GM12878 (cell line): ENCODE measurements around the gene CCS. TPM values are rescaled to one million over a fixed set of nuclear protein-coding genes. Genes with fewer than 3 reads are reported as not detected.

Experiments
- ATAC-seq: fragments of 200-7000 bp; cut with Tn5 transposase; 3 replicates; pipeline ENCODE4 v1.9.1; 2020; ENCODE audit warnings: mild to moderate bottlenecking, moderate library complexity
- BruUV-seq: library from RNA; stranded (reverse); fragments of 400-500 nt; replicated peaks from 2 replicates; lab custom pipeline; 2021; lab: Mats Ljungman, UMichigan
- CTCF ChIA-PET: fragments of 300-600 bp; sonication (Branson Sonifier 250); formaldehyde crosslinking; extraction: SDS; loops from one replicate; lab custom pipeline; 2021; ENCODE audit warnings: inconsistent platforms; lab: Yijun Ruan, JAX
- POLR2A ChIA-PET: fragments of 350-600 bp; formaldehyde crosslinking; extraction: SDS; loops from one replicate; lab custom pipeline; 2021; ENCODE audit warnings: inconsistent platforms; lab: Charles Lee
- RAD21 ChIA-PET: fragments of 300-600 bp; sonication (Branson Sonifier 250); formaldehyde crosslinking; loops from one replicate; lab custom pipeline; 2023; ENCODE audit warnings: antibody characterized with exemption; ENCODE audit not compliant: unreplicated experiment; lab: Charles Lee
- SMC1A ChIA-PET: fragments of 300-600 bp; sonication (Branson Sonifier 250); formaldehyde crosslinking; loops from one replicate; lab custom pipeline; 2023; ENCODE audit not compliant: unreplicated experiment, uncharacterized antibody; lab: Charles Lee
- DNase-seq: peaks from one replicate; pipeline ENCODE4 v3.0.0-alpha.2; 2011; ENCODE audit warnings: low read depth, low spot score
- FAIRE-seq: peaks from 3 replicates; lab custom pipeline; 2011; peaks lifted over from hg19 to GRCh38; lab: Jason Lieb, UNC
- H2AFZ ChIP-seq: 2 replicates; pipeline ENCODE4 v1.6.0; 2011; ENCODE audit warnings: low read depth, low read length, control low read depth; ENCODE audit not compliant: control insufficient read depth
- H3K27ac ChIP-seq: 2 replicates; pipeline ENCODE4 v1.5.1; 2011; ENCODE audit warnings: control low read depth; ENCODE audit not compliant: control insufficient read depth, insufficient read depth
- H3K27me3 ChIP-seq, 2 experiments: replicated peaks in 1 of 2; 2 replicates each; pipeline versions ENCODE4 v1.6.0 to v1.6.1; 2011; ENCODE audit warnings: low read length in 1 of 2; ENCODE audit not compliant: control insufficient read depth in 2 of 2, insufficient read depth in 2 of 2
- H3K36me3 ChIP-seq, 2 experiments: 2 replicates each; pipeline ENCODE4 v1.5.1; 2011; ENCODE audit warnings: low read length in 1 of 2; ENCODE audit not compliant: control insufficient read depth in 2 of 2, insufficient read depth in 2 of 2
- H3K4me1 ChIP-seq: 2 replicates; pipeline ENCODE4 v1.6.1; 2011; ENCODE audit warnings: mild to moderate bottlenecking, low read length, moderate library complexity, mixed read lengths; ENCODE audit not compliant: control insufficient read depth, insufficient read depth
- H3K4me2 ChIP-seq: 2 replicates; pipeline ENCODE4 v1.6.0; 2011; ENCODE audit warnings: control low read depth; ENCODE audit not compliant: control insufficient read depth, insufficient read depth
- H3K4me3 ChIP-seq: fragments of 200-600 bp; sonication (generic); 2 replicates; pipeline ENCODE4 v1.5.1; 2016
- H3K79me2 ChIP-seq: 2 replicates; pipeline ENCODE4 v1.6.0; 2011; ENCODE audit warnings: low read length; ENCODE audit not compliant: control insufficient read depth, insufficient read depth
- H3K9ac ChIP-seq: 2 replicates; pipeline ENCODE4 v1.8.0; 2011; ENCODE audit warnings: low read length, control low read depth, mixed read lengths; ENCODE audit not compliant: control insufficient read depth, insufficient read depth
- H3K9me3 ChIP-seq: replicated peaks from 3 replicates; pipeline ENCODE4 v1.5.1; 2011; ENCODE audit warnings: mild to moderate bottlenecking, low read length; ENCODE audit not compliant: control insufficient read depth, insufficient read depth
- H4K20me1 ChIP-seq: 2 replicates; pipeline ENCODE4 v1.6.0; 2011; ENCODE audit not compliant: control insufficient read depth, insufficient read depth
- BCL3 ChIP-seq: IDR thresholded peaks from 2 replicates; pipeline ENCODE4 v1.6.1; 2011; ENCODE audit warnings: borderline replicate concordance, low read depth, mild to moderate bottlenecking, moderate library complexity, low read length; ENCODE audit not compliant: insufficient read depth, poor library complexity, severe bottlenecking
- HDAC6 ChIP-seq: fragments of 200-600 bp; sonication (generic); IDR thresholded peaks from one replicate; pipeline ENCODE4 v1.8.0; 2017; ENCODE audit warnings: antibody characterized with exemption; ENCODE audit not compliant: unreplicated experiment
- PAX8 ChIP-seq: fragments of 450-650 bp; IDR thresholded peaks from 2 replicates; pipeline ENCODE4 v1.6.1; 2017; ENCODE audit warnings: mild to moderate bottlenecking, moderate library complexity
- RCOR1 ChIP-seq: conservative IDR thresholded peaks from 2 replicates; pipeline ENCODE4 v1.6.1; 2012; ENCODE audit warnings: low read depth, low read length, improper control_type of control experiment
- RFX5 ChIP-seq: IDR thresholded peaks from 2 replicates; pipeline ENCODE4 v1.6.1; 2011; ENCODE audit warnings: low read depth, low read length, improper control_type of control experiment
- SUPT20H ChIP-seq: IDR thresholded peaks from 2 replicates; pipeline ENCODE4 v1.6.1; 2011; ENCODE audit warnings: low read depth, mild to moderate bottlenecking, low read length, moderate library complexity, borderline replicate concordance; ENCODE audit not compliant: control insufficient read depth
- WGBS: methylation state at CpG from one replicate; pipeline ENCODE4 v1.1.6; 2016; ENCODE audit warnings: low lambda C conversion rate; ENCODE audit not compliant: insufficient replicate concordance, insufficient coverage; ENCODE audit errors: missing lambda C conversion rate; 5-methylcytosine and 5-hydroxymethylcytosine counted together
- in situ Hi-C: fragments of 300-500 bp; cut with MboI; formaldehyde crosslinking; loops from 9 replicates; pipeline ENCODE4 v1.14.3; 2018; ENCODE audit warnings: mixed read lengths
- intact Hi-C: fragments of 100-400 bp; cut with micrococcal nuclease; formaldehyde crosslinking; loops from one replicate; pipeline ENCODE4 v1.14.2; 2022; ENCODE audit not compliant: unreplicated experiment
- polyA plus RNA-seq, 11 experiments: library from polyadenylated mRNA; depleted of rRNA in 4 of 11; unstranded in 6 of 11; stranded (reverse) in 5 of 11; fragments of >200 nt; fragmentation: Nextera tagmentation in 4 of 11; fragmentation: Illumina TruSeq in 1 of 11; extraction: Ambion mirVana in 4 of 11; extraction: Trizol in 1 of 11; gene quantifications; 1 replicate in 1 of 11; 2 replicates in 10 of 11; pipeline versions ENCODE4 v1.2.1 to v1.2.3, GENCODE V29; 2011 to 2016; ENCODE audit warnings: inconsistent platforms in 2 of 11, missing spikeins in 2 of 11, low read depth in 1 of 11
- total RNA-seq, 4 experiments: library from RNA; depleted of rRNA in 3 of 4; stranded (reverse); fragments of >200 nt in 3 of 4; fragmentation: Illumina TruSeq in 1 of 4; extraction: Trizol in 1 of 4; gene quantifications; 2 replicates each; pipeline versions ENCODE4 v1.2.1 to v1.2.3, GENCODE V29; 2013 to 2021

Gene CCS
- total and polyA plus RNA-seq, 10 of the 15 experiments (the other 5 are each of a cell fraction or from before 2014, with no cell fraction given), result 1.5 to 44.2 (median 30.6) TPM

DNA sequence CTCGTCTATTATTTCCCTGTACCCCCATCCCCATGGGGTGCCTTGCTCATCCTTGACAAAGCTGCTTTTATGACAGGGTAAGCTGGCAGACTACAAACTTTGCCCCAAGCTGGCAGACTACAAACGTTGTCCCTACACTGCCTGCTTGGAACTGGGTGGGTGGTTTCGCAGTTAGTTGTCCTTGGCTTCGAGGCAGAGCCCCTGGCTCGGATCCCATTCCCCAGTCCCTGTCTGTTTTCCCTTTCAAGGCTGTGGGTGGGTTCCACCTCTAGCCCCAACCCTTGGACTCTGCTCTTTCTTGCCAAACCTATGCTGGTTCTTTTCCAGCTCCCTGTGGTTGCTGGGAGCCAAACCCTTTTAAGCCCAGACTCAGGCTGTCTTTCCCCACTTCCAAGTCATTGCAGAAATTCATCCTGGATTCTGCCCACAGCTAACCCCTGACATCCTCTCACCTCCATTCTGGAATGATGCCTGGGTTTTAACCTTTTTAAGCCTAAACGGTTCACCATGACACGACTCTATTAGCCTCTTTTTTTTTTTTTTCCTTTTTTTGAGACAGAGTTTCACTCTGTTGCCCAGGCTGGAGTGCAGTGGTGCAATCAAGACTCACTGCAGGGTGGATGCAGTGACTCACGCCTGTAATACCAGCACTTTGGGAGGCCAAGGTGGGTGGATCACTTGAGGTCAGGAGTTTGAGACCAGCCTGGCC lies 14.3 kb downstream of the CCS start (continued):
- TF ChIP-seq BCL3, result no peak
- TF ChIP-seq, all 136 proteins: peak for 0

- ChIA-PET RAD21 (interaction anchor here (1.4 to 1.7 kb wide), 2 partner anchors 9 to 68 kb away, joined by 3 to 6 read pairs; partner anchors contain the start of gene RBM4B), POLR2A (interaction anchor here (0.8 to 1.5 kb wide), 3 partner anchors 10 to 17 kb away, joined by 3 read pairs; partner anchors contain the start of genes CCDC87 and CCS), SMC1A (interaction anchor here (0.6 to 1.0 kb wide), 5 partner anchors 9 to 154 kb away, joined by 3 to 4 read pairs (median 3); partner anchors contain the start of gene DPP3), CTCF (interaction anchor here (1.0 to 4.5 kb wide), 3 partner anchors 14 to 44 kb away, joined by 3 to 21 read pairs (median 3); no protein-coding TSS in a partner anchor)
- Histone ChIP-seq H3K9me3 (no peaks in the 10 kb centered on the region), H3K36me3 (peaks cover 0 to 5% of the 10 kb centered on the region in 2 experiments; a peak in 3 of 4 replicates), H4K20me1 (no peaks in the 10 kb centered on the region), H3K79me2 (no peaks in the 10 kb centered on the region), H3K9ac (no peak overlapping the region), H3K4me2 (peak overlapping the region; percentile 1; the same call in 1 of the 2 replicates), H3K27me3 (no peaks in the 10 kb centered on the region), H2AFZ (no peak overlapping the region; the same call in 1 of the 2 replicates), H3K4me1 (peaks cover 30% of the 10 kb centered on the region), H3K27ac (peak overlapping the region; percentile 11), H3K4me3 (no peak overlapping the region)
- in situ Hi-C loops, result no loop called here
- DNase-seq (no peak), ATAC-seq (no peak), FAIRE-seq (no peak)
- TF ChIP-seq HDAC6 (no peak), PAX8 (no peak), SUPT20H (no peak), RFX5 (no peak), RCOR1 (no peak)
- TSS peak; percentile 54 for BruUV-seq
- WGBS, result 57% methylated on average over 4 of the region's 4 CpGs
- intact Hi-C loops, result no loop called here
These were observed 17.0 kb downstream of the CCS start for GRCh38 chr11:66609721-66610617.
